Neural cell (in vitro differentiated cells): ENCODE results near the gene OCIAD2. TPM values are rescaled to one million over a fixed set of nuclear protein-coding genes. Genes with fewer than 3 reads are reported as not detected.

Source experiments
- H2AFZ ChIP-seq: fragments of 200-600, 300-800 bp; sonication (generic), shearing (Covaris generic); 2 replicates; pipeline ENCODE4 v1.6.0; 2014; ENCODE audit warnings: low read depth, mild to moderate bottlenecking, antibody characterized with exemption, low read length, moderate library complexity
- H3F3A ChIP-seq: fragments of 200-600 bp; shearing (Covaris generic); 2 replicates; pipeline ENCODE4 v1.6.1; 2016; ENCODE audit warnings: mild to moderate bottlenecking, moderate library complexity, mixed read lengths, antibody characterized with exemption, low read length; ENCODE audit not compliant: insufficient read depth, poor library complexity, severe bottlenecking
- H3K27ac ChIP-seq: fragments of 200-600, 300-800 bp; sonication (generic), shearing (Covaris generic); 2 replicates; pipeline ENCODE4 v1.5.1; 2014; ENCODE audit warnings: mild to moderate bottlenecking, low read length, moderate library complexity
- H3K27me3 ChIP-seq: fragments of 300-800, 200-600 bp; sonication (generic), shearing (Covaris generic); 2 replicates; pipeline ENCODE4 v1.6.0; 2014; ENCODE audit warnings: mild to moderate bottlenecking, low read depth, low read length, moderate library complexity; ENCODE audit not compliant: insufficient read depth
- H3K36me3 ChIP-seq: fragments of 300-800, 200-600 bp; sonication (generic), shearing (Covaris generic); 2 replicates; pipeline ENCODE4 v1.5.1; 2014; ENCODE audit warnings: mild to moderate bottlenecking, antibody characterized with exemption, low read length, moderate library complexity; ENCODE audit not compliant: insufficient read depth
- H3K4me2 ChIP-seq: fragments of 300-800, 200-600 bp; sonication (generic), shearing (Covaris generic); 2 replicates; pipeline ENCODE4 v1.6.0; 2014; ENCODE audit warnings: mild to moderate bottlenecking, low read length
- H3K4me3 ChIP-seq: fragments of 300-800, 200-600 bp; sonication (generic), shearing (Covaris generic); 2 replicates; pipeline ENCODE4 v1.5.1; 2014; ENCODE audit warnings: mild to moderate bottlenecking, low read length, moderate library complexity
- H3K79me2 ChIP-seq: fragments of 200-600 bp; shearing (Covaris generic); replicated peaks from 2 replicates; pipeline ENCODE4 v1.6.0; 2014; ENCODE audit warnings: mild to moderate bottlenecking, low read length, moderate library complexity; ENCODE audit not compliant: insufficient read depth
- H3K9ac ChIP-seq: fragments of 300-800, 200-600 bp; sonication (generic), shearing (Covaris generic); 2 replicates; pipeline ENCODE4 v1.6.1; 2016; ENCODE audit warnings: mild to moderate bottlenecking, low read length, mixed read lengths
- H3K9me2 ChIP-seq: fragments of 200-600 bp; shearing (Covaris generic); 2 replicates; pipeline ENCODE4 v1.6.1; 2016; ENCODE audit warnings: mild to moderate bottlenecking, low read length, mixed read lengths; ENCODE audit not compliant: insufficient read depth
- H3K9me3 ChIP-seq: fragments of 200-600, 300-800 bp; sonication (generic), shearing (Covaris generic); 2 replicates; pipeline ENCODE4 v1.6.1; 2016; ENCODE audit warnings: mild to moderate bottlenecking, mixed run types, low read length, moderate library complexity, mixed read lengths
- H4K20me1 ChIP-seq: fragments of 200-600 bp; shearing (Covaris generic); 2 replicates; pipeline ENCODE4 v1.6.1; 2016; ENCODE audit warnings: mild to moderate bottlenecking, mixed run types; ENCODE audit not compliant: insufficient read depth
- EP300 ChIP-seq: fragments of 450-650 bp; conservative IDR thresholded peaks from 2 replicates; pipeline ENCODE4 v1.6.1; 2014; ENCODE audit warnings: antibody characterized with exemption, mild to moderate bottlenecking, moderate library complexity; ENCODE audit not compliant: poor library complexity, severe bottlenecking
- EZH2 ChIP-seq: fragments of 200-600, 300-800 bp; shearing (Covaris generic), sonication (generic); IDR thresholded peaks from 2 replicates; pipeline ENCODE4 v1.6.1; 2014; ENCODE audit warnings: antibody characterized with exemption, low read length, borderline replicate concordance, mild to moderate bottlenecking; ENCODE audit not compliant: insufficient read depth, poor library complexity, severe bottlenecking
- MXI1 ChIP-seq: fragments of 450-650 bp; conservative IDR thresholded peaks from 2 replicates; pipeline ENCODE4 v1.6.1; 2014; ENCODE audit warnings: antibody characterized with exemption, mild to moderate bottlenecking; ENCODE audit not compliant: poor library complexity, severe bottlenecking
- POLR2AphosphoS5 ChIP-seq: IDR thresholded peaks from 2 replicates; pipeline ENCODE4 v1.6.1; 2012
- RAD21 ChIP-seq: fragments of 450-650 bp; conservative IDR thresholded peaks from 2 replicates; pipeline ENCODE4 v1.6.1; 2014; ENCODE audit warnings: antibody characterized with exemption, mild to moderate bottlenecking, moderate library complexity
- SMC3 ChIP-seq: fragments of 450-650 bp; conservative IDR thresholded peaks from 2 replicates; pipeline ENCODE4 v1.6.1; 2014; ENCODE audit warnings: antibody characterized with exemption, mild to moderate bottlenecking, moderate library complexity; ENCODE audit not compliant: poor library complexity
- TAF1 ChIP-seq: IDR thresholded peaks from 2 replicates; pipeline ENCODE4 v1.6.1; 2012; ENCODE audit warnings: low read depth
- polyA plus RNA-seq: library from polyadenylated mRNA; depleted of rRNA; stranded (reverse); fragments of >200 nt; gene quantifications from 2 replicates; pipeline ENCODE4 v1.2.3, GENCODE V29; 2014
- TF ChIP-seq, protein P1 (sequence below): IDR thresholded peaks from 2 replicates; pipeline ENCODE4 v1.6.1; 2012; ENCODE audit warnings: borderline replicate concordance
- TF ChIP-seq, protein P2 (sequence below): fragments of 450-650 bp; IDR thresholded peaks from 2 replicates; pipeline ENCODE4 v1.5.1; 2014; ENCODE audit warnings: antibody characterized with exemption, mild to moderate bottlenecking, moderate library complexity; ENCODE audit not compliant: poor library complexity, severe bottlenecking

The OCIAD2 gene
- polyA plus RNA-seq, 1 donor from 2014 or later, result 67.2 TPM

DNA sequence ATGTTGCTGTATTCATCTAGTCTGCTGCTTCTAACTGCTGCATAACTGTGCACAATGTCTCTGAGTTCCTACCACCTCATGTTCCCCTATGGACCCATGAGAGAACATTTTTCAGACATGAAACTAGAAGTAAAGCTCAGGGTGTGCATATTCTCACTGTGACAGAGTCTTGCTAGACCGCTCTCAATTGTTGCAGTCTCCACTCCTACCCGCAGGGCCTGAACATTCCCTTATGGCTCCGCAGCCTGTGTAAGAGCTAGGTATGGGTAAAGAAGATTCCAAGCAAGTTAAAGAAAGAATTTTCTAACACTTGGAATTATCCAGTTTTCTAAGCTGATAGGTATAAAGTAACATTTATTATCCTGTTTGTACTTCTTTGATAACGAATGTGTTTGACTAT is 5.4 kb downstream of the OCIAD2 start:
- Histone ChIP-seq H3K4me2 (no peak overlapping the region), H3K4me3 (no peak overlapping the region), H3K36me3 (peaks cover 5% of the 10 kb centered on the region), H3F3A (no peaks in the 10 kb centered on the region), H3K9me3 (no peaks in the 10 kb centered on the region), H2AFZ (no peak overlapping the region), H3K9me2 (no peaks in the 10 kb centered on the region), H3K27me3 (no peaks in the 10 kb centered on the region), H4K20me1 (no peaks in the 10 kb centered on the region), H3K9ac (no peak overlapping the region), H3K27ac (no peak overlapping the region), H3K79me2 (peaks cover 3% of the 10 kb centered on the region)
- TF ChIP-seq, protein P1, sequence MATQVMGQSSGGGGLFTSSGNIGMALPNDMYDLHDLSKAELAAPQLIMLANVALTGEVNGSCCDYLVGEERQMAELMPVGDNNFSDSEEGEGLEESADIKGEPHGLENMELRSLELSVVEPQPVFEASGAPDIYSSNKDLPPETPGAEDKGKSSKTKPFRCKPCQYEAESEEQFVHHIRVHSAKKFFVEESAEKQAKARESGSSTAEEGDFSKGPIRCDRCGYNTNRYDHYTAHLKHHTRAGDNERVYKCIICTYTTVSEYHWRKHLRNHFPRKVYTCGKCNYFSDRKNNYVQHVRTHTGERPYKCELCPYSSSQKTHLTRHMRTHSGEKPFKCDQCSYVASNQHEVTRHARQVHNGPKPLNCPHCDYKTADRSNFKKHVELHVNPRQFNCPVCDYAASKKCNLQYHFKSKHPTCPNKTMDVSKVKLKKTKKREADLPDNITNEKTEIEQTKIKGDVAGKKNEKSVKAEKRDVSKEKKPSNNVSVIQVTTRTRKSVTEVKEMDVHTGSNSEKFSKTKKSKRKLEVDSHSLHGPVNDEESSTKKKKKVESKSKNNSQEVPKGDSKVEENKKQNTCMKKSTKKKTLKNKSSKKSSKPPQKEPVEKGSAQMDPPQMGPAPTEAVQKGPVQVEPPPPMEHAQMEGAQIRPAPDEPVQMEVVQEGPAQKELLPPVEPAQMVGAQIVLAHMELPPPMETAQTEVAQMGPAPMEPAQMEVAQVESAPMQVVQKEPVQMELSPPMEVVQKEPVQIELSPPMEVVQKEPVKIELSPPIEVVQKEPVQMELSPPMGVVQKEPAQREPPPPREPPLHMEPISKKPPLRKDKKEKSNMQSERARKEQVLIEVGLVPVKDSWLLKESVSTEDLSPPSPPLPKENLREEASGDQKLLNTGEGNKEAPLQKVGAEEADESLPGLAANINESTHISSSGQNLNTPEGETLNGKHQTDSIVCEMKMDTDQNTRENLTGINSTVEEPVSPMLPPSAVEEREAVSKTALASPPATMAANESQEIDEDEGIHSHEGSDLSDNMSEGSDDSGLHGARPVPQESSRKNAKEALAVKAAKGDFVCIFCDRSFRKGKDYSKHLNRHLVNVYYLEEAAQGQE, result no peak
- no peak for TF ChIP-seq RAD21
- TF ChIP-seq SMC3, result no peak
- TF ChIP-seq POLR2AphosphoS5, result no peak
- no peak for TF ChIP-seq EZH2
- no peak for TF ChIP-seq TAF1
- TF ChIP-seq EP300, result no peak
- no peak for TF ChIP-seq MXI1
- TF ChIP-seq, protein P2, sequence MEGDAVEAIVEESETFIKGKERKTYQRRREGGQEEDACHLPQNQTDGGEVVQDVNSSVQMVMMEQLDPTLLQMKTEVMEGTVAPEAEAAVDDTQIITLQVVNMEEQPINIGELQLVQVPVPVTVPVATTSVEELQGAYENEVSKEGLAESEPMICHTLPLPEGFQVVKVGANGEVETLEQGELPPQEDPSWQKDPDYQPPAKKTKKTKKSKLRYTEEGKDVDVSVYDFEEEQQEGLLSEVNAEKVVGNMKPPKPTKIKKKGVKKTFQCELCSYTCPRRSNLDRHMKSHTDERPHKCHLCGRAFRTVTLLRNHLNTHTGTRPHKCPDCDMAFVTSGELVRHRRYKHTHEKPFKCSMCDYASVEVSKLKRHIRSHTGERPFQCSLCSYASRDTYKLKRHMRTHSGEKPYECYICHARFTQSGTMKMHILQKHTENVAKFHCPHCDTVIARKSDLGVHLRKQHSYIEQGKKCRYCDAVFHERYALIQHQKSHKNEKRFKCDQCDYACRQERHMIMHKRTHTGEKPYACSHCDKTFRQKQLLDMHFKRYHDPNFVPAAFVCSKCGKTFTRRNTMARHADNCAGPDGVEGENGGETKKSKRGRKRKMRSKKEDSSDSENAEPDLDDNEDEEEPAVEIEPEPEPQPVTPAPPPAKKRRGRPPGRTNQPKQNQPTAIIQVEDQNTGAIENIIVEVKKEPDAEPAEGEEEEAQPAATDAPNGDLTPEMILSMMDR, result no peak

DNA sequence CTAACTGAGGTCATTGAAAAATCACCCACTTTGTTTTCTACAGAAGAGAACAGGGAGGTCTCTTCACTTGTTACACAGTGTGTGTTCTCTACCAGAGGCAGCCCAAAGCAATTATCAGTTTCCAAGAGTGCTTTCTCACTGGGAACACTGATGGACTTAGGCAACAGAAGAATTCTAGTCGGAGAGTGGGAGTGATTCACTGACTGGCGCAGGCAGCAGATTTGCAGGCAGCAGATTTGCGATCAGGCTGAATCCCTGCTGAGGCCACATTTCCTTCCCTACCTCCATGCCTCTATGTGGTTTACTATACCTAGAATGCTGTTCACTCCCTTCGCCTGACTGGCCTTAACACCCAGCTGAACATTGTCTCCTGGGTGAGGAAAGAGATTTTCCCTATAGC is 6.6 kb downstream of the OCIAD2 start:
- Histone ChIP-seq H3K36me3 (peaks cover 5% of the 10 kb centered on the region), H2AFZ (no peak overlapping the region), H4K20me1 (no peaks in the 10 kb centered on the region), H3K9me2 (no peaks in the 10 kb centered on the region), H3K27me3 (no peaks in the 10 kb centered on the region), H3K27ac (no peak overlapping the region), H3K4me3 (no peak overlapping the region), H3F3A (no peaks in the 10 kb centered on the region), H3K9ac (no peak overlapping the region), H3K79me2 (no peaks in the 10 kb centered on the region), H3K9me3 (no peaks in the 10 kb centered on the region), H3K4me2 (no peak overlapping the region)
- no peak for TF ChIP-seq MXI1
- TF ChIP-seq RAD21, result no peak
- no peak for TF ChIP-seq TAF1
- no peak for TF ChIP-seq POLR2AphosphoS5
- TF ChIP-seq, protein P2, result no peak
- TF ChIP-seq EZH2, result no peak
- TF ChIP-seq SMC3, result no peak
- TF ChIP-seq, protein P1, result no peak
- TF ChIP-seq EP300, result no peak
